ENCODE data around the gene ARAP2.

ARAP2 gene

DNA sequence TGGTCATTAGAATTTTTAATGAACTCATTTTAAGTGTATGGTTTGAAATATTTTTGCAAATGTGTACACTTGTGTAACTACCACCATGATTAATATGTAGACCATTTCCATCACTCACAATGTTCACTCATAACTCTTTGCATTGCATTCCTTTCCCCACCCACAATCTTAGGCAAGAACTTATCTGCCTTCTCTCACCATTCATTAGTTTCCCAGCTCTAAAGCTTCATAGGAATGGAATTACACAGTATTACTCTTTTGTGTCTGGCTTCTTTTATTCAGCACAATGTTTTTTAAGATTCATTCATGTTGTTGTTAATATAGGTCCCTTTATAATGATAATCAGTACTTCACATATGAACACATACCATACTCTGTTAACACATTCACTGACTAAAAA is 106.1 kb downstream of the ARAP2 start:
- DNase-seq (ENCODE audit: low spot score) = no peak
- TF ChIP-seq, protein P1, sequence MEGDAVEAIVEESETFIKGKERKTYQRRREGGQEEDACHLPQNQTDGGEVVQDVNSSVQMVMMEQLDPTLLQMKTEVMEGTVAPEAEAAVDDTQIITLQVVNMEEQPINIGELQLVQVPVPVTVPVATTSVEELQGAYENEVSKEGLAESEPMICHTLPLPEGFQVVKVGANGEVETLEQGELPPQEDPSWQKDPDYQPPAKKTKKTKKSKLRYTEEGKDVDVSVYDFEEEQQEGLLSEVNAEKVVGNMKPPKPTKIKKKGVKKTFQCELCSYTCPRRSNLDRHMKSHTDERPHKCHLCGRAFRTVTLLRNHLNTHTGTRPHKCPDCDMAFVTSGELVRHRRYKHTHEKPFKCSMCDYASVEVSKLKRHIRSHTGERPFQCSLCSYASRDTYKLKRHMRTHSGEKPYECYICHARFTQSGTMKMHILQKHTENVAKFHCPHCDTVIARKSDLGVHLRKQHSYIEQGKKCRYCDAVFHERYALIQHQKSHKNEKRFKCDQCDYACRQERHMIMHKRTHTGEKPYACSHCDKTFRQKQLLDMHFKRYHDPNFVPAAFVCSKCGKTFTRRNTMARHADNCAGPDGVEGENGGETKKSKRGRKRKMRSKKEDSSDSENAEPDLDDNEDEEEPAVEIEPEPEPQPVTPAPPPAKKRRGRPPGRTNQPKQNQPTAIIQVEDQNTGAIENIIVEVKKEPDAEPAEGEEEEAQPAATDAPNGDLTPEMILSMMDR (IDR thresholded peaks at IDR 0.05; ENCODE audit: extremely low read depth, missing control alignments) = no peak

DNA sequence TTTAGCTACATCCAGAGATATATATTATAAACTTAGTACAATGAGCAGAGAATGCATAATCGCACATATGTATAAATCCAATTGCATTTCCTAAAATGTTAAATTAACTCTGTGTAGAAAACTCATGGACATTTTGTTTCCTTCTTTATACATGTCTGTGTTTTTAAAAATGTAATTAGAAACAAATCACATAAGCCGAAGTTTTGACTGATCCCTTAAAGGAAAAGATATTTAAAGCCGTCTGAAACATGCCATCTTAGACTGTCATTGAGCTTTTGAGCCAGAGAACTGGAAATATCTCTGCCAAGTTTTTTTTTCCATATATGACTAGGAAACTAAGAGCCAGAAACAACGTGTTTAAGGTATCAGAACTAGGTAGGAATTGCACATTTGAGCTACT is 107.0 kb downstream of the ARAP2 start:
- TF ChIP-seq, protein P1 (IDR thresholded peaks at IDR 0.05; ENCODE audit: extremely low read depth, missing control alignments) = no peak
- DNase-seq (ENCODE audit: low spot score) = no peak

DNA sequence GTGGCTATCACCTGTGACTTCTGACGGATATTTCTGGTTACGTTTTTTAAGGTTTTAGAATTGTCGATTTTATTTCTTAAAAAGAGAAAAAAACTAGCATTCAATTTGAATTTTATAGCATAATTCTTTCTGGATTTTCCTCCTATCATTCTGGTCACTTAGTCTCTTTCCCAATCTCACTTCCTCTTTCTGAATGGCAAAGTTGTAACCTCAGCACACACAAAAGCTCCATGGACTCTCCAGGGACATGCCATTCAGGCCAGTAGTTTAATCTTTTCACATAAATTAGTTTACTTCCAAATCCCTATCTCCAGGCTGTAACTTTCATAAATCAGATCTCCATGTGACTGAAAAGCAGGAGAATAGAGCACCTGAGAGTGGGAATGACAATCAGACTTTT is 110.7 kb downstream of the ARAP2 start:
- TF ChIP-seq, protein P1 (IDR thresholded peaks at IDR 0.05; ENCODE audit: extremely low read depth, missing control alignments) = no peak

DNA sequence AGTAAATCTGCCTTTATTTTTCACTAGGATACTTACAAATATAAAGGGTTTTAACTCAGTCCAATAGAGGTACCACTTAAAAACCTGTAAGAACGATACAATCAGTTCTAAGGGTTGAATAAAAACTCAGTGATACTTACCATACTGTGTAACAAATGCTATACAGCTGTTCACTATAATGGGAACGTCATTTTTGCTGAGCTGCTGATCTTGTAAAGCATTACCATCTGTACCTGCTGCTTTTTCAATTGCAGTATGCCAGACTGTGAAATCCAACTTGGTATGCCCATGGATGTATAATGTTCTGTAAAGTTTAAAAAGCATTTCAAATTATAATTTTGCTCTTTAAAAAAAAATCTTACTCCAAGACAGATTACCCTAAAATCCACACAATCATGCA is 111.2 kb downstream of the ARAP2 start:
- no peak for DNase-seq (ENCODE audit: low spot score)
- TF ChIP-seq, protein P1 (IDR thresholded peaks at IDR 0.05; ENCODE audit: extremely low read depth, missing control alignments) = no peak

More for the DNA sequence above, 110.7 kb downstream of the ARAP2 start:
- DNase-seq (ENCODE audit: low spot score) = no peak

DNA sequence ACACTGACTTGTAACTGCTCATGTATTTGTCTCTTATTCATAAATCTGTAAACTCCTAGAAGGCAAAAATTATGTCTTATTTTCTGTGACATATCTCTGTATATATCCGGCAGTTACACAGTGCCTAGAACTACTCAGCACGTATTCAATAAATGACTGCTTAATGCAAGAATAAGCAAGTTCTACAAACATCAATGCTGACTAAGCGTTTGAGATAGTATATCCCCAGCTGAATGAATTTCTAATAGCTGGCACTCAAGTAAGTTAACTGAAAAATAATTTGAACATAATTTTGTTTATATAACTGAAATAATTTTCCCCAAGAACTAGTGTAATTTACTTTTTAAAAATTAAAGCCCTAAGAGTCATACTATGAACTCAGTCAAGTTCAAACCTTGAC is 113.7 kb downstream of the ARAP2 start:
- TF ChIP-seq, protein P1 (IDR thresholded peaks at IDR 0.05; ENCODE audit: extremely low read depth, missing control alignments) = no peak
- DNase-seq (ENCODE audit: low spot score) = no peak

DNA sequence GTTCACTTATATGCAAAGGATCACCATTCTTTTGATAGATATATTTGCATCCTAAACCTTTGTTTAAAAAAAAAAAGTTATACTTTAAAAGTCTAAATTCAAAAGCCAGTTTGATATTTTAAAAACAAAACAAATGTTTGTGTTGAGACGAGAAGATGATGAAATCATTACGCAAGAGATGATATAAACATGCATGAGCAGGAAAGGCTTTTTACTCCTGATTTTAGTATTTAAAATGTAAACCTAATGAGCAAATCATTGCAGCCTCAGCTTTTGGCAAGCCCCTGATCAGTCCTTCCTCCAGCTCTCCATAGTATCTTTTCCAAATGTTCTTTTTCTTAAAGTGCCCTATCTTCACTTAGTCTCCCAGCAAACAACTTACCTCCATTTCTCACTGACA is 115.6 kb downstream of the ARAP2 start:
- no peak for DNase-seq (ENCODE audit: low spot score)
- TF ChIP-seq, protein P1 (IDR thresholded peaks at IDR 0.05; ENCODE audit: extremely low read depth, missing control alignments) = no peak

DNA sequence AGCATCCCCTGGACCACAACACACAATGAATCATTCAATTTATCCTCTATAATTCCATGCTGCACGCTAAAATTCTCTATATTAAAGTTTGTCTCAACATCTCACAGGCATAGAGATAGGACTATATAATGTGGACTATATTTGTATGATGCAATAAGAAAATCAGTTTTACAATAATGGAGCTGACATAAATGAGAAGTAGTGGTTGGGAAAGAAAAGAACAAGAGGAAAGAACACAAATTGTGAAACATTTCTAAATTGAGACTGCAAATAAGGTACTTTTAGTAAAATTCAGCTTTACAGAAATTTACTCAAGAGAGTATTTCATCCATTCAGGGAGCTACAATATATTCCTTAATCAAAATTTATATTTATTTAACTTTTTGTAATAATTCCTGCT is 120.4 kb downstream of the ARAP2 start:
- no peak for DNase-seq (ENCODE audit: low spot score)

More for the DNA sequence above, 120.4 kb downstream of the ARAP2 start:
- TF ChIP-seq, protein P1 (IDR thresholded peaks at IDR 0.05; ENCODE audit: extremely low read depth, missing control alignments) = no peak
